Activated T-cell treated with anti-CD3 and anti-CD28 coated beads, Interleukin-2, amount 50 U/mL, for 48 hours (primary cell): ENCODE data around the gene IMMP2L.
"Not testable (repeated sequence)": the region's sequence is repeated elsewhere in the genome, so short reads cannot be mapped to it uniquely, and the experiment has no call there.

Experiments used
- DNase-seq, 2 experiments: peaks; one replicate each; pipeline ENCODE4 v3.0.0-alpha.2; 2020

Gene IMMP2L

GRCh38 chr7:111501799-111502198, 60.5 kb downstream of the IMMP2L start:
- not testable (repeated sequence) for DNase-seq

GRCh38 chr7:111499027-111499426, 63.3 kb downstream of the IMMP2L start:
- DNase-seq, result peak; percentile 17 to 20

- no peak for DNase-seq
Measured at GRCh38 chr7:111498391-111499007, 63.8 kb downstream of the IMMP2L start.

GRCh38 chr7:111495173-111495810, 67.0 kb downstream of the IMMP2L start:
- no peak for DNase-seq

GRCh38 chr7:111492234-111492633, 70.1 kb downstream of the IMMP2L start:
- DNase-seq, result no peak

- DNase-seq, result no peak
Measured at GRCh38 chr7:111486472-111487142, 75.7 kb downstream of the IMMP2L start.

GRCh38 chr7:111485701-111486380, 76.5 kb downstream of the IMMP2L start:
- no peak for DNase-seq

GRCh38 chr7:111483078-111483477, 79.2 kb downstream of the IMMP2L start:
- no peak for DNase-seq

- no peak for DNase-seq
Measured at GRCh38 chr7:111477462-111478225, 84.6 kb downstream of the IMMP2L start.

GRCh38 chr7:111476586-111477293, 85.6 kb downstream of the IMMP2L start:
- DNase-seq, result no peak

GRCh38 chr7:111475959-111476358, 86.3 kb downstream of the IMMP2L start:
- no peak for DNase-seq

GRCh38 chr7:111475419-111475748, 86.9 kb downstream of the IMMP2L start:
- DNase-seq, result no peak

- no peak for DNase-seq
Measured at GRCh38 chr7:111474723-111475418, 87.4 kb downstream of the IMMP2L start.

- no peak for DNase-seq
Measured at GRCh38 chr7:111473449-111474198, 88.7 kb downstream of the IMMP2L start.

- no peak for DNase-seq
Measured at GRCh38 chr7:111470998-111471397, 91.3 kb downstream of the IMMP2L start.

GRCh38 chr7:111469894-111470293, 92.4 kb downstream of the IMMP2L start:
- not testable (repeated sequence) for DNase-seq

GRCh38 chr7:111465774-111466173, 96.5 kb downstream of the IMMP2L start:
- DNase-seq, result not testable (repeated sequence)

GRCh38 chr7:111460695-111461094, 101.6 kb downstream of the IMMP2L start:
- no peak for DNase-seq

GRCh38 chr7:111459757-111460280, 102.5 kb downstream of the IMMP2L start:
- no peak for DNase-seq

- no peak for DNase-seq
Measured at GRCh38 chr7:111459065-111459756, 103.1 kb downstream of the IMMP2L start.
